Lower leg skin (tissue), 3 donors: ENCODE results near the gene USF2.

ENCODE experiments used
- CTCF ChIP-seq, 3 donors: fragments of 450-650 bp; IDR thresholded peaks; one replicate each; pipeline ENCODE4 v1.5.1; 2016; ENCODE audit warnings: antibody characterized with exemption in 3 of 3, mild to moderate bottlenecking in 3 of 3, moderate library complexity in 2 of 3
- POLR2A ChIP-seq, 2 donors: fragments of 450-650 bp; IDR thresholded peaks; one replicate each; pipeline ENCODE4 v1.6.1; 2016 to 2017; ENCODE audit warnings: antibody characterized with exemption in 2 of 2, mild to moderate bottlenecking in 1 of 2, moderate library complexity in 1 of 2

- TF ChIP-seq POLR2A (IDR thresholded peaks at IDR 0.05) (no peak), CTCF (IDR thresholded peaks at IDR 0.05) (no peak)
These were observed 18.7 kb upstream of the USF2 start for GRCh38 chr19:35249848-35250711.
